ENCODE data around the gene SCFD2.
"Not testable (repeated sequence)": the region's sequence is repeated elsewhere in the genome, so short reads cannot be mapped to it uniquely, and the experiment has no call there.

The SCFD2 gene

DNA sequence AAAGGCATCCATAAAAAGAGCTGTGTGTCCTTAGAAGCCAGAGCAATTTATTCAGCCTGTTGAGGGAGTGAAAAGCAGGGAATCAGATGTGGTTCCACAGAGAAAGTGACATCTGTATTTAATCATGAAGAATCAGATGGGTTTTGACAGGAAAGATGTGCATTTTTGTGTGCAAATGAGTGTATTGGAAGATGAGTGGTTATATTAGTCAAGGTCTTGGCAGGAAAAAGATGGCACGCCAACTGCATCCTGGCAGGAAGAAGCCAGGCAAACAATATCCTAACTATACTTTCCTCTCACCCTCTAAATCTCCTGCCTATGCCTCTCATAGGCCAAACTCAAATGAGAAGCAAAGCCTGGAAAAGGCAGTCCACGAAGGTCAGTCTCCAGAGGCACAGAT is 59.1 kb downstream of the SCFD2 start:
- no peak for DNase-seq (ENCODE audit: low spot score)
- TF ChIP-seq, protein P1, sequence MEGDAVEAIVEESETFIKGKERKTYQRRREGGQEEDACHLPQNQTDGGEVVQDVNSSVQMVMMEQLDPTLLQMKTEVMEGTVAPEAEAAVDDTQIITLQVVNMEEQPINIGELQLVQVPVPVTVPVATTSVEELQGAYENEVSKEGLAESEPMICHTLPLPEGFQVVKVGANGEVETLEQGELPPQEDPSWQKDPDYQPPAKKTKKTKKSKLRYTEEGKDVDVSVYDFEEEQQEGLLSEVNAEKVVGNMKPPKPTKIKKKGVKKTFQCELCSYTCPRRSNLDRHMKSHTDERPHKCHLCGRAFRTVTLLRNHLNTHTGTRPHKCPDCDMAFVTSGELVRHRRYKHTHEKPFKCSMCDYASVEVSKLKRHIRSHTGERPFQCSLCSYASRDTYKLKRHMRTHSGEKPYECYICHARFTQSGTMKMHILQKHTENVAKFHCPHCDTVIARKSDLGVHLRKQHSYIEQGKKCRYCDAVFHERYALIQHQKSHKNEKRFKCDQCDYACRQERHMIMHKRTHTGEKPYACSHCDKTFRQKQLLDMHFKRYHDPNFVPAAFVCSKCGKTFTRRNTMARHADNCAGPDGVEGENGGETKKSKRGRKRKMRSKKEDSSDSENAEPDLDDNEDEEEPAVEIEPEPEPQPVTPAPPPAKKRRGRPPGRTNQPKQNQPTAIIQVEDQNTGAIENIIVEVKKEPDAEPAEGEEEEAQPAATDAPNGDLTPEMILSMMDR (IDR thresholded peaks at IDR 0.05; ENCODE audit: borderline replicate concordance, control extremely low read depth, extremely low read depth, insufficient read depth, missing control alignments), result no peak
- in situ Hi-C loops (cut with MboI; ENCODE audit: low sequenced_read_pairs, unreplicated experiment), result no loop called here

DNA sequence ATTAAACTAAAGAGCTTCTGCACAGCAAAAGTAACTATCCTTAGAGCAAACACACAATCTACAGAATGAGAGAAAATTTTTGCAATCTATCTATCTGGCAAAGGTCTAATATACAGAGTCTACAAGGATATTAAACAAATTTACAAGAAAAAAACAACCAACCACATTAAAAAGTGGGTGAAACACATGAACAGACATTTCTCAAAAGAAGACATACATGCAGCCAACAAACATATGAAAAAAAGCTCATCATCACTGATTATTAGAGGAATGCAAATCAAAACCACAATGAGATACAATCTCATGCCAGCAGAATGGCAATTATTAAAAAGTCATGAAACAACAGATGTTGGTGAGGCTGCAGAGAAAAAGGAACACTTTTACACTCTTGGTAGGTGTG is 73.7 kb downstream of the SCFD2 start:
- DNase-seq (ENCODE audit: low spot score); in situ Hi-C loops (cut with MboI; ENCODE audit: low sequenced_read_pairs, unreplicated experiment): not testable (repeated sequence)

GRCh38 chr4:53281438-53281837 is 84.4 kb downstream of the SCFD2 start:
- TF ChIP-seq, protein P1 (IDR thresholded peaks at IDR 0.05; ENCODE audit: borderline replicate concordance, control extremely low read depth, extremely low read depth, insufficient read depth, missing control alignments), result no peak
- in situ Hi-C loops (cut with MboI; ENCODE audit: low sequenced_read_pairs, unreplicated experiment), result no loop called here
- no peak for DNase-seq (ENCODE audit: low spot score)

DNA sequence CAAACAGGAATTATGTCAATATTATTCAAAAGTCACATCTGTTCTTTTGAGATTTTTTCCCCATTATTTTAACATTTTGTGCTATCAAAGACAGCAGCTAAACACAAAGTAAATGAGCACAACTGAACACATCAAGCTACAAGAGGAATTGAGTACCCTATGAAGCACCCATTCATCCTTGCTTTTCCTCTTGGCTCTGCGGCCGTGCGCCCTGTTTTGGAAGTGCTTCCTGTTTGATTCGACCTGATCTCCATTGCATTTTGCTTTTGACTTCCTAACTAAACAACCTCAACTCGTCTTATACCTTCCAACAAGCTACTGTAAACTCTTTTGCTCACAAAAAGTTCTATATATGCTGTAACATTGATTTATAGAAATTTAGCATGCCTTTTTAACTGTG is 85.0 kb downstream of the SCFD2 start:
- DNase-seq (ENCODE audit: low spot score), result no peak
- TF ChIP-seq, protein P1 (IDR thresholded peaks at IDR 0.05; ENCODE audit: borderline replicate concordance, control extremely low read depth, extremely low read depth, insufficient read depth, missing control alignments), result no peak
- in situ Hi-C loops (cut with MboI; ENCODE audit: low sequenced_read_pairs, unreplicated experiment), result no loop called here

DNA sequence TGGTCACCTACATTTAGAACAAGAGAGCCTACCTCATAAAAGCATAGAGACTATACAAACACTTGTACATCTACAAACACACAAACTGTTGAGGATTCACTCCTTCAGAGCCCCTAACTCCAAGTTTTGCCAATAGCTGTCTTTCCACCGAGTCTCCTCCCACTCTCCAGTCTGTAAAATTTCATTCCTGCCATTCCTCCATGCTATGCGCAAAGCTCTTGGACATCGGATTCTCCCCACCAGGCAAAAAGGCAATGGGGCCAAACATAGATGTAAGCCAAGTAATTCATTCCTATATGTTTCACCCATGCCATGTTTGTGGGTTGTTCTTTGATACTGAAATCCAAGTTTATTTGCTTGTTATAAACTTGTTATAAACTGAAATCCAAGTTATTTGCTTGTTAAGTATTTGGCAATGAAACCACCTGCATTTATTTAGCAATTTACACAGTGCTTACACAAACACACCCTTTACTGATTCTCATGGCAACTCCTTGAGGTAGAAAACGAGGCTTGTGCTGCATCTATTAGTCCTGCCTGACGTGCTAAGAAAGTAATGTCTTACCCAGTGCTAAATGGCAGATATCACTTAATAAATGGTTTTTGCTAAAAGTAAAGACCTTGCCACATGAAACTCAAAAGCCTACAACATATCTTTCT is 91.1 kb downstream of the SCFD2 start:
- TF ChIP-seq, protein P1 (IDR thresholded peaks at IDR 0.05; ENCODE audit: borderline replicate concordance, control extremely low read depth, extremely low read depth, insufficient read depth, missing control alignments), result no peak
- DNase-seq (ENCODE audit: low spot score), result no peak
- in situ Hi-C loops (cut with MboI; ENCODE audit: low sequenced_read_pairs, unreplicated experiment), result no loop called here

- TF ChIP-seq, protein P1 (IDR thresholded peaks at IDR 0.05; ENCODE audit: borderline replicate concordance, control extremely low read depth, extremely low read depth, insufficient read depth, missing control alignments), result no peak
- in situ Hi-C loops (cut with MboI; ENCODE audit: low sequenced_read_pairs, unreplicated experiment), result no loop called here
These were observed 92.1 kb downstream of the SCFD2 start for GRCh38 chr4:53273726-53274125.

DNA sequence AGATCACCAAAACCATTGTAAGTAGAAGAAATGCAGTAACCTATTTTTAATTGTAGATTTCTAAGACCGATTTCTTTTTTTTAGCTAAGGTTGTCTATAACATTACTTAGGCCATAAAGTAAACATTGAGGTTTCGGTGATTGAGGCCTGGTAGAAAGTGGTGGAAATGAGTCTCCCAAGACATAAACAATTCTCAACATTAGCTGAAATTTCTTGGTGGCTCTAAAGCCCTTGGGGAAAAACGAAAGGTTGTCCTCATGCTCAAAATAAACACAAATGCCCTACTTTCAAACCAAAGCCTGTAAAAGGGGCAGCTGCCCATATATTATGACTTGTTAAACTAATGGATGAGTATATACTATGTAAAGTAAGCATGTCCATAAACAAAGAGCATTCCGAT is 98.8 kb downstream of the SCFD2 start:
- in situ Hi-C loops (cut with MboI; ENCODE audit: low sequenced_read_pairs, unreplicated experiment), result no loop called here
- no peak for DNase-seq (ENCODE audit: low spot score)
- TF ChIP-seq, protein P1 (IDR thresholded peaks at IDR 0.05; ENCODE audit: borderline replicate concordance, control extremely low read depth, extremely low read depth, insufficient read depth, missing control alignments), result no peak

More at GRCh38 chr4:53273726-53274125, 92.1 kb downstream of the SCFD2 start:
- DNase-seq (ENCODE audit: low spot score), result no peak

GRCh38 chr4:53255986-53256385 is 109.9 kb downstream of the SCFD2 start:
- DNase-seq (ENCODE audit: low spot score); in situ Hi-C loops (cut with MboI; ENCODE audit: low sequenced_read_pairs, unreplicated experiment): not testable (repeated sequence)
